Mononuclear cell (primary cell): ENCODE data around the gene B3GNT8. TPM values are rescaled to one million over a fixed set of nuclear protein-coding genes. Genes with fewer than 3 reads are reported as not detected.
"Not testable (repeated sequence)": the region's sequence is repeated elsewhere in the genome, so short reads cannot be mapped to it uniquely, and the experiment has no call there.

Experiments used
- H3K27me3 ChIP-seq: 2 replicates; pipeline ENCODE4 v1.6.0; 2011; ENCODE audit warnings: low read length, control low read depth; ENCODE audit not compliant: insufficient read depth
- H3K4me1 ChIP-seq: 2 replicates; pipeline ENCODE4 v1.5.1; 2011; ENCODE audit warnings: mild to moderate bottlenecking, low read length, control low read depth; ENCODE audit not compliant: insufficient read depth
- H3K4me3 ChIP-seq: 2 replicates; pipeline ENCODE4 v1.5.1; 2011; ENCODE audit warnings: mild to moderate bottlenecking, low read length, moderate library complexity
- H3K9me3 ChIP-seq: 2 replicates; pipeline ENCODE4 v1.5.1; 2011; ENCODE audit warnings: low read depth, mild to moderate bottlenecking, control low read depth, low read length
- total RNA-seq: library from RNA; depleted of rRNA; stranded (reverse); fragments of >200 nt; gene quantifications from one replicate; pipeline ENCODE4 v1.2.3, GENCODE V29; 2012

Gene B3GNT8
- total RNA-seq, 1 donor: 0.42 TPM

GRCh38 chr19:41397086-41398049, 29.8 kb downstream of the B3GNT8 start, which contains the start of the genes BCKDHA and EXOSC5:
Gene BCKDHA, plus strand, starts transcription at chr19:41397818. Its CDS starts 10 bp downstream, at chr19:41397828.
Gene EXOSC5, minus strand, starts transcription at chr19:41397359. Its CDS starts 31 bp downstream, at chr19:41397328.
- H3K4me1 ChIP-seq: peaks cover 40% of the 10 kb centered on the region
- H3K4me3 ChIP-seq: peak within 1 kb of the TSS; percentile 92
- H3K9me3 ChIP-seq: no peaks in the 10 kb centered on the region
- H3K27me3 ChIP-seq: no peaks in the 10 kb centered on the region

DNA sequence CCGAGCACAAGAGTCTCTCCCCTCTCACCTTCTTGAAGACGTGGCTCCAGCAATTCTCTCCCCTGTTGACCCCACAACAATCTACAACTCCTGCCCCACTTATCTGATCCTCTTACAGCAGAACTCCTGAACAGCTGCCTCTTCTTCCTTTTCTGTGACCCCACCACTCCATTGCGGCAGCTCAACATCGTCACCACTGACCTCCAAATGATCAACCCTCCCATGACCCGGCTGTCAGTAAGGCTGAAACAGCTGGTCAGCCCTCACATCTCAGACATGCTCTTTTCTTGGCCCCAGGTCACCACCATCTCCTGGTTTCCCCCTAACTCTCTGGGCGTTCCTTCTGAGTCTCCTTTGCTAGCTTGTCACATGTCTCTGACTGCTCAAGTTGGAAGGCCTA, 31.8 kb downstream of the B3GNT8 start:
- H3K4me1 ChIP-seq: peaks cover 40% of the 10 kb centered on the region
- no peaks in the 10 kb centered on the region for H3K9me3 ChIP-seq
- H3K27me3 ChIP-seq: no peaks in the 10 kb centered on the region
- H3K4me3 ChIP-seq: no peak overlapping the region

DNA sequence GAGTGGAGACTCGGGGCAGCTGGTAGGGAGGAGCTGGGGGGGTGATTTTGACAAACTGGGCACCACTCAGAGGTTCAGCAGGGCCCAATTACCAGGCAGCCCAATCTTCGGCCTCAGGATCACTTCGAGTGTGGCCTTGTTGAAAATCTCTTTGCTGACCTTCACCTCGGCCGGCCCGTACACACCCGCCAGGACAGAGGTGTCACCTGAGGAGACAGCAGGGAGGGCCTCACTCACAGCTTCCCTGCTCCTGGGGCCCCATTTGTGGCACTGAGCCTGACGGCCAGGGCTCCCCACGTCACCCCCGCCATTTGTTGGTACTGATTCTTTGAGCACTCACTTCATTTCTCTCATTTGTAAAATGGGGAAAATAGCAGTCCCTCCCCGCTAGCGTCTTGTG, 34.4 kb downstream of the B3GNT8 start:
- Histone ChIP-seq H3K4me3 (no peak overlapping the region), H3K4me1 (peaks cover 26% of the 10 kb centered on the region), H3K9me3 (no peaks in the 10 kb centered on the region), H3K27me3 (no peaks in the 10 kb centered on the region)

DNA sequence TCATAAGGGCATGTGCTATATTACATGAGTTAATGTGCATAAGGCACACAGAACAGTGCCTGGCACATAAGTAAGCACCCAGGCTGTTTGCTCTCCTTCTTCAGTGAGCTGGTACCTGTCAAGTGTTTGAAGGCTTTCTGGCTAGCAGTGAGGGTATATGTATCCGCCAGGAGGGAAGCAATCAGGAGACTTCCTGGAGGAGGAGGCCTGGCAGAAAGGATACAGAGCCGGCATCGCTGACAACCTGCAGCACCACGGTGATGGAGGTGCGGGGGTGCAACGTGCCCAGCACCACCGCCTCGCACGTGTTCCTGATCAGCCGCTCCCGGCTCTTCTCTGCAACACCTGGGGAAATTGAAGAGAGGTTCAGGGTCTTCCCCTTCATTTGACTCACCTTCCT, 35.6 kb downstream of the B3GNT8 start:
- Histone ChIP-seq H3K27me3 (no peaks in the 10 kb centered on the region), H3K9me3 (no peaks in the 10 kb centered on the region), H3K4me1 (peaks cover 23% of the 10 kb centered on the region), H3K4me3 (no peak overlapping the region)

- Histone ChIP-seq H3K4me3 (no peak overlapping the region), H3K27me3 (no peaks in the 10 kb centered on the region), H3K9me3 (no peaks in the 10 kb centered on the region), H3K4me1 (no peaks in the 10 kb centered on the region)
Measured at GRCh38 chr19:41386442-41386841, 40.7 kb downstream of the B3GNT8 start.

DNA sequence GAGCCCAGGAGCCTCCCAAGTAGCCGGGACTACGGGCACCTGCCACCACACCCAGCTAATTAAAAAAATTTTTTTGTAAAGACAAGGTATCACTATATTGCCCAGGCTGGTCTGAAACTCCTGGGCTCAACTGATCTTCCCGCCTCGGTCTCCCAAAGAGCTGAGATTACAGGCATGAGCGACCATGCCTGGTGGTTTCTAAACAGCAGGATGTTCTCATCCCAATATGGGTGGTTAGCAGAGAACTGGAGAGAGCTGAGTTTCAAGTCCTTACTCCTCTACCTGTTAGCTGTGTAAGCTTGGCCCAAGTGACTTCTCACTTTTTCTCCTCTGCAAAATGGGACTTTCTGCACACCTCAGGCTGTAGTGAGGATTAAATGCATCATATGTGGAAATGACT, 42.8 kb downstream of the B3GNT8 start:
- Histone ChIP-seq H3K9me3 (no peaks in the 10 kb centered on the region), H3K4me3 (no peak overlapping the region), H3K27me3 (no peaks in the 10 kb centered on the region), H3K4me1 (peaks cover 12% of the 10 kb centered on the region)

DNA sequence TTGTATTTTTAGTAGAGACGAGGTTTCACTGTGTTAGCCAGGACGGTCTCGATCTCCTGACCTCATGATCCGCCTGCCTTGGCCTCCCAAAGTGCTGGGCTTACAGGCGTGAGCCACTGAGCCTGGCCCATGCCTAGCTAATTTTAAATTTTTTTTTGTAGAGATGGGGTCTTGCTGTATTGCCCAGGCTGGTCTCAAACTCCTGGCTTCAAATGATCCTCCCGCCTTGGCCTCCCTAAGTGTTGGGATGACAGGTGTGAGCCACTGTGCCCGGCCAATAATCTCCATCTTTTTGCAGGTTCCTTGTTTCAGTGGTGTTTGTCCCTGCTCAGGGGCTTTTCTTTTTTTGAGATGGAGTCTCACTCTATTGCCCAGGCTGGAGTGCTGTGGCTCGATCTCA, 45.6 kb downstream of the B3GNT8 start:
- peaks cover 38% of the 10 kb centered on the region for H3K4me1 ChIP-seq
- H3K27me3 ChIP-seq, H3K9me3 ChIP-seq: not testable (repeated sequence)

DNA sequence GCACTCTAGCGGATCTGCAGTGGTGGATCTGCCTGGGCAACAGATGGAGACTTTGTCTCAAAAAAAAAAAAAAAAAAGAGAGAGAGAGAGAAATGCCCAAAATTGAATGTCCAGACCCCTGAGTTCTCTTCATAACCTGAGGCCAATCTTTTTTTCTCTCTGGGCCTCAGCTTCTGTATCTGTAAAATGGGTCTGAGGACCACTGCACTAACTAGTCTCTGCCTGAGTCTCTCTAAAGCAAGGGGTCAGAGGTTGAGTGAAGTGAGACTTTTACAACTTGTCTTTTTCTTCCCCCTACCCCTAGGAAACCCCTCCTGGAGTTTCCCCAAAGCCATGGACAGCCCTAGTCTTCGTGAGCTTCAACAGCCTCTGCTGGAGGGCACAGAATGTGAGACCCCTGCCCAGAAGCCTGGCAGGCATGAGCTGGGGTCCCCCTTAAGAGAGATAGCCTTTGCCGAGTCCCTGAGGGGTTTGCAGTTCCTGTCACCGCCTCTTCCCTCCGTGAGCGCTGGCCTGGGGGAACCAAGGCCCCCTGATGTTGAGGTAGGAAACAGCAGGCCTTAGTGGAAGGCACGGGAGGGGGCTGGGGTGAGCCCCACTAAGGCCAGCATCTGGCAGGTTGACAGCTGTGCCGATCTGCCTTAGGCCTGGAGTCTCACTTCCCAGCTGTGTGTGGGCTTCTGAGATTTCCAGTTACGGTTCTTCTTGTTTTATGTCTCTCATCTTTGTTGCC, 49.0 kb downstream of the B3GNT8 start:
- Histone ChIP-seq H3K4me3 (no peak overlapping the region), H3K4me1 (peaks cover 47% of the 10 kb centered on the region), H3K9me3 (no peaks in the 10 kb centered on the region), H3K27me3 (no peaks in the 10 kb centered on the region)

More for the DNA sequence above, 45.6 kb downstream of the B3GNT8 start:
- H3K4me3 ChIP-seq: not testable (repeated sequence)

DNA sequence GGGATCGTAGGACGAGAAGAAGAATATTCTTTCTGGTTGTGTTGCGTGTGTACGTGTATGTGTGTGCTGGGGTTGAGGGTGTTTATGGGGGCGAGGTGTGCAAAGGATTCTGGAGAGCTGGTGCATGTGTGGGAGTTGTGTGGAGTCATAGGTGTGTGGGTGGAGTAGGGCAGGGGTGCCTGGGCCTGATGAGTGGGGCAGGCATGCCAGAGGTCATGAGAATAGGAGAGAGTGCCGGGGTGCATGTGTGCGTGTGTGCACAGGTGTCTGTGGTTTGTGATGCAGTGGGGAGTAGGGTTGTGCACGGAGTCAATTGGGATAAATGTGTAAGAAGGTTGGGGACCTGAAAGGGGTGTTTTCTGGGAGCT, 50.2 kb downstream of the B3GNT8 start:
- no peaks in the 10 kb centered on the region for H3K27me3 ChIP-seq
- peaks cover 47% of the 10 kb centered on the region for H3K4me1 ChIP-seq
- H3K4me3 ChIP-seq: peak overlapping the region; percentile 64
- no peaks in the 10 kb centered on the region for H3K9me3 ChIP-seq

DNA sequence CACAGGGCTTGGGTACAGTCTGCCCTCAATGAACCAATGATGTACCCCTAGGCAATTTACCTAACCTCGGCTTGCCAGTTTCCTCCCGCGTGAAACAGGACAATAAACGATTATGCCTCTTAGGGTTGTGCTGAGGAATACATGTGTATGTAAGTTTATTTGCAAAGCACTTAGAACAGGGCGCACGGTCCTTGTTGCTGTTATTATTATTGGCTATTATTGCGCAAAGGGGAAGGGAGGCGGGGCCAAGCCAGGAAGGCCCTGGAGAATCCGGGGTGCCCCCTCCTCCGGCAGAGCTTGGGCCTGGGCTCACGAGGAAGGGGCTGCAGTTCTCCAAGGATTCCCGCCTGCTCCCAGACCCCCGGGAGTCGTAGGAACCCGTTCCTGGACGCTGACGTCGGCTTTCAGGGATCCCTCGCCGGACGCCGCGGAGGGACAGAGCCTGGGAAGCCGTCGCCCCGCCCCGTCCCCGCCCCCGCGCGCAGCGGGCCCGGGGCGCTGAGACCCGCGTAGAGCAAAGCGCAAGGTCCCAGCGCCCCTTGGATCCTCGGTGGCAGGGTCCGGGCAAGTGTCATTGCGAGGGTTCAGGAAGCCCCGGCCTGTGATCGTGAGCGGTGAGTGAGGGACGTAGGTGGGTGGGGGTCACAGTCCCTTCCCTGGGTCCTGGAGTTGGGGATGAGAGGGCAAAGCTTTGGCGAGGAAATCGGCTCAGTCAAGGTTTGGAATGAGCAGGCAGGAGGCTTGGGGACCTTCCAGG, 50.8 kb downstream of the B3GNT8 start, which contains the start of gene TMEM91:
TMEM91 (plus strand) TSS at position 293 of the 757 bp plus-strand sequence. CDS start 1,777 bp downstream, outside the sequence.
- Histone ChIP-seq H3K4me3 (peak within 1 kb of the TSS; percentile 64), H3K4me1 (peaks cover 47% of the 10 kb centered on the region), H3K27me3 (no peaks in the 10 kb centered on the region), H3K9me3 (no peaks in the 10 kb centered on the region)

Other genes with a start within 250 kb of the B3GNT8 start
- 2.1 TPM for gene CYP2S1, start 234.2 kb downstream of the B3GNT8 start, total RNA-seq
- 0.31 TPM for gene AXL, start 208.2 kb downstream of the B3GNT8 start, total RNA-seq
- gene HNRNPUL1, start 163.0 kb downstream of the B3GNT8 start, total RNA-seq: 171 TPM
- gene CCDC97, start 117.2 kb downstream of the B3GNT8 start, total RNA-seq: 10.1 TPM
- 90.6 TPM for gene TGFB1, start 73.5 kb downstream of the B3GNT8 start, total RNA-seq
- gene B9D2, start 63.2 kb downstream of the B3GNT8 start, total RNA-seq: 3.8 TPM
- 14.2 TPM for gene TMEM91, start 50.8 kb downstream of the B3GNT8 start, total RNA-seq
- 8.0 TPM for gene EXOSC5, start 30.0 kb downstream of the B3GNT8 start, total RNA-seq
- gene BCKDHA, start 29.6 kb downstream of the B3GNT8 start, total RNA-seq: 30.2 TPM
- 13.0 TPM for gene DMAC2, start 12.5 kb upstream of the B3GNT8 start, total RNA-seq
- gene ERICH4, start 15.8 kb upstream of the B3GNT8 start, total RNA-seq: not detected
- 3.9 TPM for gene CEACAM21, start 148.8 kb upstream of the B3GNT8 start, total RNA-seq
- gene CEACAM4, start 199.7 kb upstream of the B3GNT8 start, total RNA-seq: 3.9 TPM